Stimulated activated CD8-positive, alpha-beta memory T cell treated with anti-CD3 and anti-CD28 coated beads, Interleukin-12 subunit alpha, Interleukin-12 subunit beta, amount 100 ng/mL, for 1 hour (primary cell): ENCODE results near the gene LRRC63.
"Not testable (repeated sequence)": the region's sequence is repeated elsewhere in the genome, so short reads cannot be mapped to it uniquely, and the experiment has no call there.

ENCODE experiments used
- DNase-seq: peaks from one replicate; pipeline ENCODE4 v3.0.0-alpha.2; 2020; ENCODE audit warnings: low read depth

Gene LRRC63

DNA sequence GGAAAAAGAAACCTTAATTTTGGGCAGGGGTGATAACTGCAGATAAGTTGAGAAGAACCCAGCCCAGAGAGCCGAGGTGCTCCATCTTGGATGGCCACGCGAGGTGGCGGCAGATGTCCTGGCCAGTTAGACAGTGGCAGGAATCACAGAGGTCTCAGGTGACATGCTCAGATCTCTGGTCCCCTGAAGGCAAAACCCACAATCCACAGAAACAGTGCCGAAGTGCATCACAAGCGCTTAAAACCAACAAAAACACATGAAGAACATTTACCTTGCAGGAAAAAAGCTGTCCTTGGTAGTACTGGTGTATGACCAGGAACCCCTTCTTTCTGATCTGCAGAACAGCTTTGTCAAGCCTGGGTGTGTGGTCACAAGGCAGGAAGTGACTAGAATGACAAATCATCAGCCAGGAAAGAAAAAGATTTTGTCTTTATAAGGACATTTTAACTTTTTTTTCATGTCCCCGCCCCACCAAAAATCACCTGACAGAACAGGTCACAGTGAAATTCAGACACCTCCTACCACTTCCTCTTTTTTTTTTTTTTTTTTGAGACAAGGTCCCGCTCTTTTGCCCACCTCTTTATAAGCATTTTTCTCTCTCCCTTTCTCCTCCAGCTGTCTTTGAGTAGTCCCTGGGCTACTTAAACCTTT is 29.8 kb upstream of the LRRC63 start, which contains the start of gene LCP1:
Gene LCP1, minus strand, starts transcription at position 338 of the 651 bp plus-strand sequence. CDS start 22,515 bp downstream, outside the sequence.
- peak; percentile 69 for DNase-seq

DNA sequence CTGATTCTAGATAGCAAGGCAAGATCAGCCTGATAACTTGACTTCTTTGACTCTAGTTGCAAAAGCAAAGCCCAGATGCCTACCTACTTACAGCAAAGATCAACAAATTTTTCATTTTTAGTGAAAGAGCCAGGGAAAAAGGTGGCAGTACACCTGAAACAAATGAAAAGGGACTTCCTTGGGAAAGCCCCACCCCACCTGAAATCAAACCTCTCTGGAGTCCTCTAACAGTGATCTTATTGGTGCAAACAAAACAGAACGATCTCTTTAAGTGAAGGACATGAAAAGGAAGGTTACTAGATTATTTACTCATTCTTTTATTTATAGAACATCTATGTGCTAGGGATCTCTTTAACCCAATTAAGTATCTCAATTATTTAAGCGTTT is 29.2 kb upstream of the LRRC63 start:
- DNase-seq, result no peak

DNA sequence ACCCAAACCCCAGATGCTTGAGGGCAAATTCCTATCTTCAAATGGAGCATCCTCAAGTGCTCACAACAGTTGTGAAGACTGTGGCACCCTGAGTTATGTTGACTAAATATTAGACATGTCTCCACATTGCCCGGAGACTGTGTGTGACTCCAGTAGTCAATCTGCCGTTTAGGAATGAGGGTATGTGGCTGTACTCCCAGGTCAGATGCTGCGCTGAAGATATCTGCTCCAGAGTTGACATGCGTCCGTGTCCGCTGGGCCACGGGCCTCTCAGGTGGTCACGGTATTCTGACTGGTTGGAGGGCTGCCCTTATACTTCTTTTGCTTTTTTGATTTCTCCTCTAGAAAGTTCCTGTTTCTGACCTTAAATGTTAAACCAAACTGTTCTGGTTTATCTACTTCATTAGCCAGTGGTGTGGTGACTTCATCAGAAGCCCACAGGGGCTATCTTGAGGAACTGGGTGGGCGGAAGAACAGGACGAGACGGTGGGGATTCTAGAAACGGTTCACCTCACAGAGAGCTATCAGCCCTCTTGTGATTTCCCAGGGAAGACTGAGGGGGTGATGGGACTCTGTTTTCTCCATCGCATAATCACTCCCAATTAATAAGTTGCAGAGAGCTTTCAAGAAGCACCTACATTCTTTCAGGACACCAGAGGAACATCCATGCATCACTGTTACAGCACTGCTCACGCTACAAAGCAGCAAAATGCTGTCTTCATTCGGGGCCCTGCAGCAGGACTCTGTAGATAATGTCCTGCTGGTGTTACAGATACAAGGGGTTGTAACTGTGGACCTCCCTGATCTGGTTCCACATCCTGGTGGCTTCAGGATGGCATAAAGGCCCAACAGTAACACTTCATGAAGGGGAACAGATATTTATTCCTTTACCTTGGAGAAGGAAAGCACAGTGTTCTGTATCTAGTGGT is 28.4 kb upstream of the LRRC63 start:
- DNase-seq, result no peak

DNA sequence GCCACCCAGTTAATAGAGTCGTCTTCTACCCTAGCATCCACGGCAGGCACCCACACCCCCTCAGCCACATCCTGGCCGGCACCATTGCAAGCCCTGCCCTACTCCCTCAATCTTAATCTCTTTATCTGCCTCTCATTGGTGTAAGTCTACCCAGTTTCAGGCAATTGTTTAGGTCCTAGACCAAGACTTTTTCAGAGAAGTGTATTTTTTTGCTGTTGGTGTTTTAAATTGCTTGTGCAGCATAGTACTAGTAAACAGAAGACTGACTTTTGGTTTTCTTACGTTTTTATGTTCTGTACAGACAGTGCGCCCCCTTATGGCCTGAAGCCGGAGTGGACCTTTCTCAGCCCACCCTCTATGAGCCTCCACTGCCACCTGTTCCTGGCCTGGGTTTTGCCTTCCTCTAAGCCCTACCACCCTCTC is 27.4 kb upstream of the LRRC63 start:
- DNase-seq, result peak; percentile 68

DNA sequence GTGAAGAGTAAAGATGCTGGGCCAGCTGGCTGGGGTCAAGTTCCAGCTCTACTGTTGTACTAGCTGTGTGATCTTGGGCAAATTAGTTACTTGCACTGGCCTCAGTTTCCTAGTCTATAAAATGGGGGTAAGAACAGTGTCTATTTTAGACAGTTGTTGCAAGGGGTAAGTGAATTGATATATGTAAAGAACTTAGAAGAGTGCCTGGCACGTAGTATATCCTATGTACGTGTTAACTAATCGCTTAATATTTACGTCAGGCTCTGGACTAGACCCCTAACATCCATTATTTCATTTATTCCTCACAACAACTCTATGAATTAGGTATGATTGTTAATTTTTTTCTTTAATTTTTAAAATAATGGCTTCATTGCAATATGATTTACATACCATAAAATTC is 26.1 kb upstream of the LRRC63 start:
- no peak for DNase-seq

DNA sequence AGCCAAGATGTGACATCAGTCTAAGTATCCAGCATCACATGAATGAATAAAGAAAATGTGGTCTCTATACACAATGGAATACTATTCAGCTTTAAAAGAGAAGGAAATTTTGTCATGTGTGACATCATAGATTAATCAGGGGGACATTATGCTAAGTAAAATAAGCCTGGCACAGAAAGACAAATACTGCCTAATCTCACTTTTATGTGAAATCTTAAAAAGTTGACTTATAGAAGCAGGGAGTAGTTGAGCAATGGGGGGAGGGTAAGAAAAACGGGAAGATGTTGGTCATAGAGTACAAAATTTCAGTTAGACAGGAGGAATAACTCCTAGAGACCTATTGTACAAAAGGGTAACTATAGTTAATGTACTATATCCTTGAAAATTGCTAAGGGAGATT is 19.3 kb upstream of the LRRC63 start:
- no peak for DNase-seq

DNA sequence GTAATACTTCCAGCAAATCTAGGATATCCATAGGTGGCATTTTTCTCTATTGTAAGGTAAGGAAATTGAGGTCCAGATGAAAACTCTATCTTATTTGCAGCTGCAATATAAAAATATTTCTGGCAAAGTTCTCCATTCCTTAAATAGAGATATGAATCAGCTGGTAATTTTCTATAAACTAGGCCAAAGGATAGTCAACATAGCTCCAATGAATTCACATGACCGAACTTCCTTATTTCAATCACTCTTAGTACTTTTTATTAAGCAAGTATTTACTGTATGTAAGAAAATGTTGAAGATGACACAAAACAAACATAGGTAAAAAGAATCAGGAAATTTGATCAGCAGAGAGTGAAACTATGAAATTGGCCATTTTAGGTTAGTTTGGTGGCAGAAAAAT is 16.7 kb upstream of the LRRC63 start:
- no peak for DNase-seq

DNA sequence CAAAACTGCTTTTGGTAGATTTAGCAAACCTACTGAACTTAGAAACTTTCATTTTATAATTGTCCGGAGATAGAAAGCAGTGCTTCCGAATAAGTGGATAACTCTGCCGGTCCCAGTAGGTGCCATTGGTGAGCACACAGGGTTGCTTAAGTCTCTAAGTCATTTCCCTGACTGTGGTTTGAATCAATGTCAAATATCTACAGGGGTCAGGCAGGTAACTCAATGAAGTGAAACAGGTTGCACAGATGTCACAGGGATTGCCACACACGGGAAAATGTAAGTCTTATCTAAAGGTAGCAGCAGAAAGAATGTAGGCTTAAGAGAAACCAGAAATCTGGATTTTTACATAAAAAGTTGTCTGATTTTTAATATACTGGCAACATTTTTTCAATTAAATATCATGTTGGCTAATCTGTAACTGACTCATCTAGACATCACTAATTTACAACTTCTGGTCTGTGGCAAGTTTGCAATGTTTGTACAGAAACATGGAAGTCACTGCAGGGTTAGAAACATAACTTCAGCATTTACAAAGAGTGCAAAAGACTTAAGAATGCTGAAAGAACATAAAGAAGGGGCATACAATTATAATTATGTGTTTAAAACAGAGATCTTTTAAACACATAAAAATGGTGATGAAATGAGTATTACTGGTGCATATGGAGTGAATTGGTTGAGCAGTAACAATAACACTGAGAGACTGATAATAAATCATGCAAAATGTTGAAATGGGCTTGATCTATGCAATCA is 14.3 kb upstream of the LRRC63 start:
- no peak for DNase-seq

DNA sequence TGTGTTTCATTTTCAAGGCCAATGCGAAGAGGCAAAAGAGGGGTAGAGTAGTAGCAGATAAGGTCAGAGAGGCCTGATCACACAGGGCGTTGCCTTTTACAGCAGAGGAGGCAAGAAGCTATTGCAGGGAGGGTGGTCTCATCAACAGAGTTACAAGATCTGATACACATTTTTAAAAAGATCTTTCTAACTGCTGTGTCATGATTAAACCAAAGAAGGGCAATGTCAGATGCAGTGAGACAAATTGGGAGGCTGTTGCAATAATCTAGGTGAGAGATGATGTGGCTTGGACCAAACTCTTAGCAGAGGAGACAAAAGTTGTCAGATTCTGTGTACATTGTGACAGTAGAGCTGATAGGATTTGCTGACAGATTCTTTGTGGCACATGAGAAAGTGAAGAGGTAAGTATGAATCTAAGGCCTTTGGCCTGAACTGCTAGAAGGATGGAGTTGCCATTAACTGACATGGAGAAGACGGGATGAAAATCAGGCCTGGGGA is 13.0 kb upstream of the LRRC63 start:
- no peak for DNase-seq

DNA sequence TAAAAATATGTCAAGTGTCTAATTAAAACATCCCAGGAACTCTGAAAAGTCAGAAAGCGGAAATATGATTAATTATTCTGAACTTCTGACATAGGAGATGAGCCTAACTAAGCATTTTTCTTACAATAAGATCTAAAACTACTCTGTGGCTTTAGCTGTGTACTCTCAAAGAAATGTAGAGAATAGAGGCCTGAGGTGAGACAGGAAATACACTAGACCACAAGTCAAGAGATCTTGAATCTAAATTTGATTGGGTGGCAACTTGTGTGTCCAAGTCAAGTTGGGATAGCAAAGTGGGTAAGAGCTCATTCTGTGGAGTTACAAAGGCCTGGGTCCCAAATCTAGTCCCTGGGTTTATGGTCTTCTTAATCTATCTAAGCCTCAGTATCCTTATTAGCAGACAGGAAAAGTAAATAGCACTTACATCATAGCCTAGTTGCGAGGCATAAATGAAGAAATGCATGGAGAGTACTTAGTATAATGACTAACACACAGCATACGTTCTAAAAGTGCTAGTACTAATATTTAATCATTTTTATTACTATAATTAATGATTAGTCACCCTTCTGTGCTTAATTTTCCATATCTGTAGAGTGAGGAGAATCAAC is 9.4 kb upstream of the LRRC63 start:
- no peak for DNase-seq

DNA sequence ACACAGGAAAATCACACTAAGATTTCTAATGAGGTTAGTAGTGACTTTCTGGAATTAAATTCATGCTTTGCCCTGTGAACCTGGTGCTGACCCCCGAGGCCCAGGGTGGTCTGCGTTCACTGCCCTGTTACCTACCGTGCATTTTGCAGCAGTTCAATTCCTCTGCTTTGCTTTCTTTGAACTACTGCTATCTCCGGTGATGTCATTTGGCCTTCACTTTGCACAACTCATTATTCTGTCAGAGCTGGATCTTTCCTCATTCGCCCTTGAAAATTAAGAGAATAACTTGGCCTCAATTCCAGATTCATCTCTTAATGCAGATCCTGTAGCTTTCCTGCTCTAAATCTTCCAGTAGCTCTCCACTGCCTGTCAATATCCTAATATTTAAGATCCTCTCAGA is 8.8 kb upstream of the LRRC63 start:
- no peak for DNase-seq

DNA sequence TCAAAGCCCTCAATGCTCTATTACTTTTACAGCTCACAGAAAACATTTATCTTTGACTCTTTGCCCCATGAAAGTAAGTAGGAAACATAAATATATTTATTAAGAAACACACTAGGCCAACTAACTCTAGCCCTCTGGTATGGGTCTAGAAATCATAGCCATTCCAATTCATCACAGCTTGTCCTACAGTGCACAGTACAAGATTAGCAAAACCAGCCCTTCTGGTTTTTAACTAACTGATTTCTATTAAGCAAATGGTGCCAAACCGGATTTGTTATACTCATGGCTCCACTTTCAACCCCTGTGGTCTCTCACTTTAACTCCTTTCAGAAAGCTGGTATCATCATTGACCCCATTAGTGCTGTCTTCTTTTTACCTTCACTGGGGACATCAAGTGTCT is 5.6 kb upstream of the LRRC63 start:
- no peak for DNase-seq

DNA sequence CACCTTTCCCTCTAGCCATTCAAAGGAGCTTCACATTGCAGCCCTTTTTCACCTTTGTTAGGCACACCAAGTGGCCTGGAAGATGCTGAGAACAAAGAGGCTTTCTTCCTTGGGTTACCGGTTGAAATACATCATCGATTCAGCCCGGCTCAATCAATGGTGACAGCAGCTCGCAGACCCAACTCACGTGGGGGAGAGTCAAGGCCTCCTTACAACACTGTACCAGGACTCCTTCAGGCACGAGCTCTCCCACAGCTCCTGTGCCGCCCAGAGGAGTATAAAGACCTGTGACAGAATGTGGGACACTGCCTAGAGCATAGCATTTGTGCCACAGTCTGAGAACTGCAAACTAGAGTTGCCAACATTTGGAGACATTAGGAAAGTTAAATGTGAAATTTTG is 3.9 kb upstream of the LRRC63 start:
- DNase-seq, result no peak

DNA sequence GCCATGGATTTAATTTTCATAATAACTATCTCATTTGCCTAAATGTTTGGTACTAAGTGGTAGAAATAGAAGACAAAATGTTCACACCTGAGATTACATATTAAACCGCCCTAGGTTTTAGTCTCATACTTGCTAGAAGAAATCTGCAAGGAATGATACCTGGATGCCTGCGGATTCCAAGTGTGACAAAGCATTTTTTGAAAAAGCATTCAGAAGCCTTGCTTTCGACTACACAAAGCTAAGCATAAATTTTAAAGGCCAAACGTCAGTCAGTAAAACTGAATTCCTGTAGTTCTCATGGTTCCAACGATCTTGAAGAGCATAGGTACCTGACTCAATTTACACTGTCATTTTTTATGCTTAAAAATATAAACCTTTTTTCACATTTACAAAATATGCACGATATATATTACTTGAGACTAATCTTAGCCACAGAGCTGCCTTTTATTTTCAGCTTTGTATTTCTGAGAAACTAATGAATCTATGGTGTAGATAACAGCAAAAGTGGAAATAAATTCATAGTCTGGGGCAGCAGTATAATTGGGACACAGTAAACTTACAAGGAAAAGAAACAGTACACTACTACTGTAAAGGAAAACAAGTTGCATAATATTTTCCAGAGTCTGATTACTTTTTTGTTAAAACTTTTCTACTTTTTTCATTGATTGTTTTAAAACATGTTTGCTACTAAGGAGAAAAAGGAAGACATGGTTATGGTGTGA is 1.2 kb upstream of the LRRC63 start:
- no peak for DNase-seq

DNA sequence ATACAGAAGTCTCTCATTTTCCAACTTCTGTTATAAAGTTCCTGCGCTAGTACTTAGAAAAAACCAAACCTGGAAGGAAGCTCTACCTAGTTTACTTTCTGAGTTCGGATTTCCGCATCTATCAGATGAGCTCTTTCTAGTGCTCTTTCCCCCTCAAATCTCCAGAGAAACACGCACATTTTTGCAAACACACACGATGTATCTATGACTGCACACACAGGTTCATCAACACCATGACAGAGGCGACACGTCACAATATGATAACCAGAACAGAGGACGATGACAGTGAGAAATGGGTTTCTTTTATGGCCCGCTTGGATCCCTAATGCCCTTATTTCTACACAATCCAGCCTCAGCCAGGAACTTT is 629 bp upstream of the LRRC63 start:
- DNase-seq, result no peak

DNA sequence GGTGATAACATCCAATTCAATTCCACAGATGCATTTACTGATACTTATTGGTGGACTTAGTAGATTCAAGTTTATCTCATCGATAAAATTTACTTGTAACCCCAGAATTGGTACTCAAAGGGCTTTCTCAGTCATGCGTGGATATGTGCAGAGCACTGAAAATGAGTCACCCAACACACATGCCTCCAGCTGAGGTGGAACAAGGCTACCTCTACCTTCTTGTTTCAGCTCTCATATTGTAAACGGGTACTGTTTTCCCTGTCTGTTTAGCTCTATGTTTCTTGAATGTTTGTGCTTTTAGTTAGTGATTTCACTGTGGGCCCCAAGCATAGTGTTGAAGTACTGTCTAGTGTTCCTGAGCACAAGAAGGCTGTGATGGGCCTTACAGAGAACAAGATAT is 1.5 kb downstream of the LRRC63 start:
- no peak for DNase-seq

DNA sequence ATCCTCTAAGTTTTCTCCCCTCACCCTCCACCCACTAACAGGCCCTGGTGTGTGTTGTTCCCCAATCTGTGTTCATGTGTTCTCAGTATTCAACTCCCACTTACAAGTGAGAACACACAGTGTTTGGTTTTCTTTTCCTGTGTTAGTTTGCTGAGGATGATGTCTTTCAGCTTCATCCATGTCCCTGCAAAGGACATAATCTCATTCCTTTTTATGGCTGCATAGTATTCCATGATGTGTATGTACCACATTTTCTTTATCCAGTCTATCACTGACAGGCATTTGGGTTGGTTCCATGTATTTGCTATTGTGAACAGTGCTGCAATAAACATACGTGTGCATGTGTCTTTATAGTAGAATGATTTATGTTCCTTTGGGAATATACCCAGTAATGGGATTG is 3.0 kb downstream of the LRRC63 start:
- not testable (repeated sequence) for DNase-seq

DNA sequence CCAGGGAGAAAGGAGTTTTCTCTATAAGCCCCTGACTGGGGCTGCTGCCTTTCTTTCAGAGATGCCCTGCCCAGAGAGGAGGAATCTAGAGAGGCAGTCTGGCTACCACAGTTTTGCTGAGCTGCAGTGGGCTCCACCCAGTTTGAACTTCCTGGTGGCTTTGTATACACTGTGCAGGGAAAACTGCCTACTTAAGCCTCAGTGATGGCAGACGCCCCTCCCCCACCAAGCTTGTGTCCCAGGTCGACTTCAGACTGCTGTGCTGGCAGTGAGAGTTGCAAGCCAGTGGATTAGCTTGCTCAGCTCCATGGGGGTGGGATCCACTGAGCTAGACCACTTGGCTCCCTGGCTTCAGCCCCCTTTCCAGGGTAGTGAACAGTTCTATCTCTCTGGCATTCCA is 8.5 kb downstream of the LRRC63 start:
- not testable (repeated sequence) for DNase-seq

DNA sequence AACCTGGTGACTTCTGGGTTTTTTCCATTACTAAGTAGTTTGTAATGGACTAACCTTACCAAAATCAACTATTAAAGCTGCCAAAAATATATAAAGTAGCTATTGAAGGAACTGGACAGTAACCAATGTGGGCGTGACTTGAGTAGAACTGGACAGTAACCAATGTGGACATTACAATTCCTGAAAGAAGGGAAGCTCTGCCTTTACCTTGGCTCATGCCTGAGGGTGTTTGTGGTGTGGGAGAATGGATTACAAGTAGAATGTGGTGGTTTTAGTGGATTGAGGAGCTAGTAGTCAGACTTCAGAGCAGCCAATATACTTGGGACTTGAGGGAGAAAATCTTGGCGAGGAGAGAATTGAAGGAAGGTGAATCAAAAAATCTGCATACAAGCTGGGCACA is 17.5 kb downstream of the LRRC63 start:
- no peak for DNase-seq

DNA sequence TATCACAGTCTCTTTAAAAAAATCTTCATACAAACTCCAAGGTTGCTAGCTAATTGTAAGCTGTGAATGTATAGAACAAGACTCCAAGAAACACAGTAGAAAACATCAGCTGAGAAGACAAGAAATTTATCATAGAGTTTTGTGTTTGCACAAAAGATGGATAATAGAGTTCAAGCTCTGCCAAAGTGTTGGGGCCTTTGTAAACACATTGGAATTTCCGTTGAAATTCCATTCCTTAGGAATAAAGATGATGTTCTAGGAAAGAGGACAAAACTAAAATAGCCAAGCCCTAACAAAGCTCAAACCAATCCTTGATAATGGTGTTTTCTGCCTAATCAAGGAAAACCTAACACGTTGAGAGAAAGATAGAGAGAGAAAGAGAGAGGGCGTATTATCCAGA is 20.6 kb downstream of the LRRC63 start:
- DNase-seq, result no peak

DNA sequence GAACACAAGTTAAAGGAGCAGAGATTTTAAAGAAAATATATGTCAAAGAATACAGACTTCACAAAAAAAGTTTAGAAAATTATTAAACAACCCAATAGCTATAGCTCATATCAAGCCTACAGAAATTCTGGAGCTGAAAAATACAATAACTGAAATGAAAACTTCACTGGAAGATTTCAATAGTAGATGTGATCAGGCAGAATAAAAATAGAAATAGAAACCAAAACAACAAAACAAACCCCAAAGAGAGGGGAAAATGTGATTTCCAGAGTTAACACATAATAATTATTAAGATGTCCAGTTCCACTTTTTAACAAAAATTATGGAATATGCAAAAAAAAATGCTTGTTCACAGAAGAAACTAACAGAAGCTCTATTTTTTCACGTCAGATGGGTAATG is 23.6 kb downstream of the LRRC63 start:
- no peak for DNase-seq

DNA sequence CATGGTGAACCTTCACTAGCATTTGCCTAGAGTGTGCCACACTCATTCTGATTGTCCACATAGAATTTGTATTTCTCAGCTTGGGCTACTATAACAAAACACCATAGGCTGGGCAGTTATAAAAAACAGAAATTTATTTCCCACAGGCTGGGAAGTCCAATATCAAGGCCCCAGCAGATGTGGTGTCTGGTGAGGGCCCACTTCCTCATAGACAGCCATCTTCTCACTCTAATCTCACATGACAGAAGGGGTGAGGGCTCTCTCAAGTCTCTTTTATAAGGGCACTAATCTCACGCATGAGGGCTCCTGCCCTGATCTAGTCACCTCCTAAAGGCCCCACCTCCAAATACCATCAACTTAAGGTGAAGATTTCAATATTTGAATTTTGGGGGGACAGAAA is 53.6 kb downstream of the LRRC63 start:
- DNase-seq, result no peak
